GM10847 (cell line): Measurements from ENCODE around the gene ARHGAP42.

Source experiments
- POLR2A ChIP-seq: IDR thresholded peaks from 2 replicates; pipeline ENCODE4 v1.6.1; 2011; ENCODE audit not compliant: insufficient read length; ENCODE audit errors: extremely low read depth

The ARHGAP42 gene

GRCh38 chr11:100774859-100775258 lies 87.8 kb downstream of the ARHGAP42 start:
- no peak for TF ChIP-seq POLR2A

GRCh38 chr11:100776212-100776896 lies 89.3 kb downstream of the ARHGAP42 start:
- TF ChIP-seq POLR2A: no peak

DNA sequence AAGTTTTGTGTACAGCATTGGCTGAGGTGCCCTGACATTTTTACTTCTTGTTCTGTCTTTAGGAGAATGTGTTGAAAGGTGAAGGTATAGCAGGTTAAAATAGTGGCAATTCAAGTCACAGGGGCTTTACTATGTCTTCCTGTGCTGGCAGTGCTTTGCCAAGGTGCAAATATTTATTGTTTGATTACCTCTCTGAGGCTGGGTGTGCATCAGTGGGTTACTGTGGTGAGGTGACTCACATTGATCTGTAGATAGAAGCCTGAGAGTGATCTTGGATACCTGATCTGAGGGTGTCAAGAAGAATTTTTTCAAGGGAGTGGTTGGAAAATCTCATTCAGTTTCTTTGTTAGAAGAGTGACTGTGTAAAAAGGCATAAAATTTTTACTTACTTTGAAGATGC lies 90.0 kb downstream of the ARHGAP42 start:
- no peak for TF ChIP-seq POLR2A

- no peak for TF ChIP-seq POLR2A
Observed at GRCh38 chr11:100777736-100778135, 90.6 kb downstream of the ARHGAP42 start.

GRCh38 chr11:100778166-100778785 lies 91.2 kb downstream of the ARHGAP42 start:
- TF ChIP-seq POLR2A: no peak

- TF ChIP-seq POLR2A: no peak
Observed at GRCh38 chr11:100780470-100780869, 93.4 kb downstream of the ARHGAP42 start.

DNA sequence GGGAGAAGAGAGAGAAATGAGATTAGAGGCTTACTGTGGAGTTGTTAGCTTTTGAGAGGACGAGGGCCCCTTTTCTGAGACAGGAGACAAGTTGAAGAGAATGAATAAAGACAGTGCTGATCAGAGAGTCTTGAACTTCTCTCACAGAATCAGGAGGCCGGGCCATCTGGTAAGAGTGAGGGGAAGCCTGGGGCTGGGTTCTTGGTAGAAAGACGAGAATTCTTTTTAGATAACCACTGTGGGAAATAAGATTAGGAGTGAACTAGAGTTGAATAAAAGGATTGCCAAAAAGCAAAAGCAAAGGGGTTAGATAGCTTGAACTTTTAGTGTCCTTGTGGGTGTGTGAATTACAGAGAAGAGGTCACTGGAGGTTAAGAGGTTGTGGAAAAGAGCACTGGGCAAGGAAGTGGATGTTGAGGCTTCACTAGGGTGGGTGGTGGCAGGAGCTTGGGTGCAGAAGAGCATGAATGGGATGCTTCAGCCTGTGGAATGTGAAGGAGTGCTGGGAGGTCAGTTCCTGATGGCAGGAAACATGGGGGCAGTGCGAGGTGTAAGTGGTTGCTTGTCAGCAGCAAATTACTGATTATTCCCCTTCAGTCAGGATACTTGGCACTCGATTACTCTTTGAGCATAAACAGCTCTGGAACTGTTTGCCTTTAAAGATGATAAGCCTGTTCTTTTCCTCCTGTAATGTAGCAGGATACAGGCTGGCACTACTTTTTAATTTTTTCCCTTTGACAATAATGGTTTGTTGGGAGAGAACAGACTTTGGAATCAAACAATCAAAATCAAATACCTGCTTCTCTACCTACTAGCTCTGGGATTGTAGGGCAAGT lies 98.3 kb downstream of the ARHGAP42 start:
- no peak for TF ChIP-seq POLR2A

DNA sequence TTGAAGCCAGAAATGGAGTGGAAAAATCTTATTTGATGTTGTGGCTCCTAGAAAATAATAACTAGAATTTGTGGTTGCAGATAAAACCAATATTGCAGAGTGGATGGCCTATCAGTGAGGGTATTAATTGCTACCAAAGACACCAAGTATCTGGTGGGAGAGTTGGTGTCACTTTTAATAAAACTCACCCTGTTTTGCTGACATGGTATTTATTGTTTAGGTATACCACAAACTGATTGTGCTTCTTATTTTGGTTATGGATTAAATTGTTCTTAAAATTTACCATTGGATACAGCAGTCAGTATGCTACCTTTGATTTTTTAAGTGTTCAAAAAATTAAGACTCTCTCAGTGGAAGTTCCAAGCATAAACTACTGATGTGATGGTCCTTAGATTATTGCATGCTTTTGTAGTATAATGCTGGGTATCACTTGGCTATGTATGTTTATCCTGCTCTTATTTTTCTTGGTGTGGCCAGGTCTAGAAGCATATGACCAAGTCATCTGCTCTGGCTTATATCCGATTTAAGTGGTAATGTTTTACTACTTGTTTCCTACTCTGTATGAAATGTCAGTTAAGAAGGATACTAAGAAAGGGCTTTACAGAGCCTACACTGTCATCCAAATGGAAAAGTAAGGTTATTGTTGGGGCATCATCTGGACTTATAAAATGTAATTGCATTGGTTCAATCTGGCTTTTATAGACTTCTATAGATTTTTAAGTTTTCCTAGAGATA lies 101.6 kb downstream of the ARHGAP42 start:
- no peak for TF ChIP-seq POLR2A

DNA sequence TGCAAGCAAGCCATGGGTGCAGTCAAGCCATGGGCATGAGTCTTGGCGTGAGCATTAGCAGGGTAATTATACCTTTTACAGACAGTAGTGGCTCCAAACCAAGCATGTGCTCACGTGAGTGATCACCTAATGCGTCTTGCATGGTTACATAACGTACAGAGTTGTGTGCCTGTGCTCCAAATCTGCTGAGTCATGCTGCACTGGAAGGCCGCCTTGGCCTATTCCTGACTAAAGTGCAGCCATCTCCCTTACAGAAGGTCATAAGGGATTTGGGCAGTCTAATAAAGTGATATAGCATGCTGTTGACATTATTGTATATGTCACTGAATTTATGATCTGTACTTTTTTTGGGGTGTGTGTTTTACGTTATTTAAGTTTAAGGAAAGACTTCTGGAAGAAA lies 102.4 kb downstream of the ARHGAP42 start:
- TF ChIP-seq POLR2A: no peak

GRCh38 chr11:100790073-100790472 lies 103.0 kb downstream of the ARHGAP42 start:
- no peak for TF ChIP-seq POLR2A

DNA sequence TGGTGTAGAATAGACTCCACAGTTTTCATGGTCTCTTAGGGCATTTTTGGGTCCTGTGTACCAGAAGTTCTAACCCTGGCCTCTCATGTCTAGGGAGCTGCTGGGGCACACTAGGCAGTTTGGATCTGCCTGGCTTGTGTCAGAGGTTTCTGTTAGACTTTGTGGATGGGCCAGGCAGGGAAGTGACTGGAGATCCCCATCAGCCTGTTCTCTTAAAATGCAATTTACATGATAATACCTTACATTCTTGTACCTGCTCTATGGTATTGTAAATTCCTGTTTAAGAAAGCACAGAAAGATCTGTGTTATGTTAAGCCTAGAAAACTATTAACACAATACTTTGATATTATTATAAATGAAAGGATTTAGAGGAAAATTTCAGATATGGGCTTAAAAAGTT lies 104.0 kb downstream of the ARHGAP42 start:
- no peak for TF ChIP-seq POLR2A

DNA sequence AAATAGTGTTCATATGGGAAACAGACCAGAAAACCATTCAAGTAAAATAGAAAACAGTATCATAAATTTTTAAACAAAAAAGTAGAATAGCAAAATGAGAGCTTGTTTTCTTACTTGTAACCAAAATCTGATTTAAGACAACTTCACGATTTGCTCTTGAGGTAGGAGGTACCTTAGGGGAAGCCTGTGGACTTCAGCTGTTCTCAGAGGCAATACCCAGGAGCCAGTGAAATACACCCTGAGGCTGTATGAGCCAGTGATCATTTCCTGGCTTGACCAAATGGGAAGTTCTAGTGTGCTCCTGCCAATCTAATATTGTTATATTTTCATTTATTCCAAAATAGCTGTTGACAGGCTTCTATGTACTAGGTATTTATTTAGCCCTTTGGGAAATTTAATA lies 104.8 kb downstream of the ARHGAP42 start:
- no peak for TF ChIP-seq POLR2A

- no peak for TF ChIP-seq POLR2A
Observed at GRCh38 chr11:100793525-100793924, 106.4 kb downstream of the ARHGAP42 start.

GRCh38 chr11:100794446-100794845 lies 107.4 kb downstream of the ARHGAP42 start:
- no peak for TF ChIP-seq POLR2A

- no peak for TF ChIP-seq POLR2A
Observed at GRCh38 chr11:100799445-100799844, 112.4 kb downstream of the ARHGAP42 start.
